ENCODE data around the gene PRXL2C. TPM values are rescaled to one million over a fixed set of nuclear protein-coding genes. Genes with fewer than 3 reads are reported as not detected.
"Not testable (repeated sequence)": the region's sequence is repeated elsewhere in the genome, so short reads cannot be mapped to it uniquely, and the experiment has no call there.

Gene PRXL2C
- polyA plus RNA-seq, 6 donors from 2014 or later, result 8.9 to 14.5 (median 10.6) TPM

GRCh38 chr9:96638606-96639364 is 16.3 kb downstream of the PRXL2C start:
- H3K9me3 Mint-ChIP-seq, result no peaks in the 10 kb centered on the region
- no peaks in the 10 kb centered on the region for H3K4me1 Mint-ChIP-seq
- DNase-seq, result no peak
- peaks cover 6 to 33% (median 8%) of the 10 kb centered on the region in 3 donors for H3K27me3 Mint-ChIP-seq
- H3K4me3 Mint-ChIP-seq, result no peak overlapping the region
- ATAC-seq (ENCODE audit: low read depth in 2 of 2), result no peak
- H3K27ac Mint-ChIP-seq, result no peak overlapping the region
- H3K36me3 Mint-ChIP-seq, result no peaks in the 10 kb centered on the region

DNA sequence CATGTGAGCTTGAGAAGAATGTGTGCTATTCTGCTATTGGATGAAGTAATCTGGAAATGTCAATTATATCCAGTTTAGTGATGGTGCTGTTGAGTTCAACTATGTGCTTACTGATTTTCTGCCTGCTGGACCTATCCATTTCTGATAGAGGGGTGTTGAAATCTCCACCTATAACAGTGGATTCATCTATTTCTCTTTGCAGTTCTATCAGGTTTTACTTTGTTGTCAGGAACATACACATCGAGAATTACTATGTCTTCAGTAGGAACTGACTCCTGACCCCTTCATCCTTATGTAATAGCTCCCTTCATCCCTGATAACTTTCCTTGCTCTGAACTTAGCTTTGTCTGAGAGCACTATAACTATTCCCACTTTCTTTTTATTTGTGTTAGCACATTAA is 18.7 kb downstream of the PRXL2C start:
- DNase-seq (no peak), ATAC-seq (ENCODE audit: low read depth in 2 of 2) (no peak)
- Mint-ChIP-seq H3K27me3 (peaks cover 16 to 37% (median 16%) of the 10 kb centered on the region in 3 donors), H3K27ac (no peak overlapping the region), H3K4me1 (no peaks in the 10 kb centered on the region), H3K36me3 (no peaks in the 10 kb centered on the region), H3K9me3 (no peaks in the 10 kb centered on the region), H3K4me3 (no peak overlapping the region)

- H3K36me3 Mint-ChIP-seq; DNase-seq; ATAC-seq (ENCODE audit: low read depth in 2 of 2); H3K27ac Mint-ChIP-seq; H3K9me3 Mint-ChIP-seq; H3K4me3 Mint-ChIP-seq; H3K4me1 Mint-ChIP-seq: not testable (repeated sequence)
- peaks cover 23 to 43% (median 25%) of the 10 kb centered on the region in 3 donors for H3K27me3 Mint-ChIP-seq
These were observed 21.5 kb downstream of the PRXL2C start for GRCh38 chr9:96633579-96633978.

- H3K4me1 Mint-ChIP-seq, result no peaks in the 10 kb centered on the region
- no peak for DNase-seq
- H3K36me3 Mint-ChIP-seq, result no peaks in the 10 kb centered on the region
- H3K27me3 Mint-ChIP-seq, result peaks cover 18 to 25% (median 19%) of the 10 kb centered on the region in 3 donors
- H3K4me3 Mint-ChIP-seq, result no peak overlapping the region
- H3K9me3 Mint-ChIP-seq, result no peaks in the 10 kb centered on the region
- no peak overlapping the region for H3K27ac Mint-ChIP-seq
- no peak for ATAC-seq (ENCODE audit: low read depth in 2 of 2)
These were observed 28.2 kb downstream of the PRXL2C start for GRCh38 chr9:96626912-96627311.

DNA sequence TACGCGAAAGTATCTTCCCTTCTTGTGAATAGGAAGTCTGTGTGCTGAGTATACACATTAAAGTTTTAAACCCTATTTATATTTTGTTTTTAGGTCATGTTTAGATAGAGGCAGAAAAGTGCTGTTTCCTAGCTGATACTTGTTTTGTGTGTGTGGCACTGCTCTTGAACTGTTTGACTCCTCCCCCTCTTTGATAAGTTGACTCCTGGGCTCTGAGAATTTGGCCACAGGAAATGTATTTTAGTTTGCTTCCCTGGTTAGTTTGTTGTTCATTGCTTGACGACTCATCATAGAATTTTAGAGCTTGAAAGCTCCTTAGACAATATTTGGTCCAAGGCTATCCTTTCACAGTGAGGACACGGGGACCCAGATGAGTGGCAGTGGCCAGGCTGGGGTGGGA is 33.5 kb downstream of the PRXL2C start:
- Mint-ChIP-seq H3K4me1 (peaks cover 3 to 15% (median 11%) of the 10 kb centered on the region in 3 donors), H3K4me3 (peak overlapping the region in 1 of 8 donors; percentile 54), H3K36me3 (no peaks in the 10 kb centered on the region), H3K27me3 (peaks cover 32 to 47% (median 34%) of the 10 kb centered on the region in 3 donors), H3K9me3 (peaks cover 0 to 5% (median 0%) of the 10 kb centered on the region in 7 donors), H3K27ac (no peak overlapping the region)
- DNase-seq (no peak), ATAC-seq (ENCODE audit: low read depth in 2 of 2) (no peak)

DNA sequence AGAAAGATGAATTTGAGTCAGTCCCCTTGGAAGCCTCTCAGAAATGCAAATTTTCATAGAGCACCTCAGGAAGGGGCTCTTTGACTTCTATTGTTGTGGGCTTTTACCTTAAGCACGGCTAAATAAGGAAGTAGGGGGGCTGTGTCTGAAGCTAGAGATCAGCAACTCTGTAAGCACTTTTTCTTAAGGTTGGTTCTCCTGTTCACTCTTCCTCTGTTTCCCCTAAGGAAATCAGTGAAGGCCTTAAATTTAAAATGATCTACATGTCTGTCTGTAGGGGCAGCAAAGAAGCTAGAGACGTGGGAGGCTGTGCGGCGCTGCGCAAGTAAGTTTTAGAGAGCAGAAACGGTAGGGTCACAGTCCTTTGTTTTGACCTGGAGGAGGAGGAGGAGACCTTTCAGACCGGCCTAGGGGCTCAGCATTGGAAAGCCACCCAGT is 34.3 kb downstream of the PRXL2C start:
- H3K27me3 Mint-ChIP-seq, result peaks cover 32 to 55% (median 34%) of the 10 kb centered on the region in 3 donors
- H3K27ac Mint-ChIP-seq, result peak overlapping the region in 2 of 6 donors; percentile 3 to 62

GRCh38 chr9:96620181-96620514 is 35.0 kb downstream of the PRXL2C start:
- Mint-ChIP-seq H3K9me3 (peaks cover 0 to 5% (median 0%) of the 10 kb centered on the region in 7 donors), H3K4me1 (peaks cover 3 to 15% (median 11%) of the 10 kb centered on the region in 3 donors), H3K4me3 (peak overlapping the region; percentile 58 to 90 (median 76)), H3K27ac (peak overlapping the region in 1 of 6 donors; percentile 26), H3K36me3 (no peaks in the 10 kb centered on the region), H3K27me3 (peaks cover 37 to 62% (median 41%) of the 10 kb centered on the region in 3 donors)
- ATAC-seq (ENCODE audit: low read depth in 2 of 2) (no peak), DNase-seq (no peak)

More for the DNA sequence above, 34.3 kb downstream of the PRXL2C start:
- no peak for DNase-seq
- Mint-ChIP-seq H3K36me3 (no peaks in the 10 kb centered on the region), H3K4me1 (peaks cover 3 to 15% (median 11%) of the 10 kb centered on the region in 3 donors), H3K9me3 (peaks cover 0 to 5% (median 0%) of the 10 kb centered on the region in 7 donors), H3K4me3 (peak overlapping the region in 7 of 8 donors; percentile 53 to 83 (median 76))
- ATAC-seq (ENCODE audit: low read depth in 2 of 2), result no peak

DNA sequence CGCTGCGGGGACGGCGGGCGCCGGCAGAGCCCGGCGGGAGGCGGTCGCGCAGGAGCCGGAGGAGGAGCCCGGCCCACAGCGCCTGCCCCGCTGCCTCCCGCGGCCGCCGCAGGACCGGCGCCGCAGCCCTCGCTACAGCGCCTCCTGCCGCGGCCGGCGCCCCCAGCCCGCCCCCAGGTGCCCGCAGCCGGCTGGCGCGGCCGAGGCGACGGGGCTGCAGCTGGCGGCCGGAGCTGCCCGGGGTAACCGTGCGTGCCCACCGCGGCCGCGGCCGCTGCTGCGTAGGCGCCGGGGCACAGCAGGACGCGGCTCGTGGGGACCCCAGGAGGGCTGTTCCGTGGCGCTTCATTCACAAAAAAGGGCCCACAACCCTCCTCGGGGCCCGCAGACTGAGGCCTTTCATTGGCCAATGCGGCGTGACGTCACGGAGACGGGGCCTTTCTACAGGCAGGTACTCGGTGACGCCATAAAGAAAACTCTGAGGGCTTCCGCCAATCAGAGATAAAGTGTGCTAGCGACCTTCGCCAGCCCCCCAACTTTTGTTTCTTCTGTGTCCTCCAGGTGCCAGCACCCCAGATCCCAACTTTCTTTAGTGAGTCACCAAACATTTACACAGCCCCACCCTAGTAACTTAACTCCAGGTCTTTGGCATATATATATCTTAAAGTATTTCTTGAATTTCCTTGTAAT is 35.5 kb downstream of the PRXL2C start, which contains the start of gene CDC14B:
CDC14B (minus strand) TSS at position 353 of the 690 bp plus-strand sequence. CDS start 465 bp downstream, outside the sequence.
- H3K27me3 Mint-ChIP-seq, result peaks cover 42 to 67% (median 44%) of the 10 kb centered on the region in 3 donors
- H3K36me3 Mint-ChIP-seq, result no peaks in the 10 kb centered on the region
- peak; percentile 77 to 79 for ATAC-seq (ENCODE audit: low read depth in 2 of 2)
- peaks cover 0 to 5% (median 0%) of the 10 kb centered on the region in 7 donors for H3K9me3 Mint-ChIP-seq
- peak; percentile 44 for DNase-seq
- peak within 1 kb of the TSS; percentile 72 to 90 (median 76) for H3K4me3 Mint-ChIP-seq
- H3K27ac Mint-ChIP-seq, result peak within 1 kb of the TSS in 2 of 6 donors; percentile 26 to 57
- peaks cover 3 to 15% (median 11%) of the 10 kb centered on the region in 3 donors for H3K4me1 Mint-ChIP-seq

- ATAC-seq (ENCODE audit: low read depth in 2 of 2), result no peak
- DNase-seq, result no peak
- H3K27ac Mint-ChIP-seq, result no peak overlapping the region
- H3K4me1 Mint-ChIP-seq, result peaks cover 3 to 15% (median 11%) of the 10 kb centered on the region in 3 donors
- H3K36me3 Mint-ChIP-seq, result no peaks in the 10 kb centered on the region
- H3K27me3 Mint-ChIP-seq, result peaks cover 43 to 70% (median 44%) of the 10 kb centered on the region in 3 donors
- peaks cover 0 to 5% (median 0%) of the 10 kb centered on the region in 7 donors for H3K9me3 Mint-ChIP-seq
- H3K4me3 Mint-ChIP-seq, result peak overlapping the region in 1 of 8 donors; percentile 74
These were observed 36.0 kb downstream of the PRXL2C start for GRCh38 chr9:96619124-96619465.

DNA sequence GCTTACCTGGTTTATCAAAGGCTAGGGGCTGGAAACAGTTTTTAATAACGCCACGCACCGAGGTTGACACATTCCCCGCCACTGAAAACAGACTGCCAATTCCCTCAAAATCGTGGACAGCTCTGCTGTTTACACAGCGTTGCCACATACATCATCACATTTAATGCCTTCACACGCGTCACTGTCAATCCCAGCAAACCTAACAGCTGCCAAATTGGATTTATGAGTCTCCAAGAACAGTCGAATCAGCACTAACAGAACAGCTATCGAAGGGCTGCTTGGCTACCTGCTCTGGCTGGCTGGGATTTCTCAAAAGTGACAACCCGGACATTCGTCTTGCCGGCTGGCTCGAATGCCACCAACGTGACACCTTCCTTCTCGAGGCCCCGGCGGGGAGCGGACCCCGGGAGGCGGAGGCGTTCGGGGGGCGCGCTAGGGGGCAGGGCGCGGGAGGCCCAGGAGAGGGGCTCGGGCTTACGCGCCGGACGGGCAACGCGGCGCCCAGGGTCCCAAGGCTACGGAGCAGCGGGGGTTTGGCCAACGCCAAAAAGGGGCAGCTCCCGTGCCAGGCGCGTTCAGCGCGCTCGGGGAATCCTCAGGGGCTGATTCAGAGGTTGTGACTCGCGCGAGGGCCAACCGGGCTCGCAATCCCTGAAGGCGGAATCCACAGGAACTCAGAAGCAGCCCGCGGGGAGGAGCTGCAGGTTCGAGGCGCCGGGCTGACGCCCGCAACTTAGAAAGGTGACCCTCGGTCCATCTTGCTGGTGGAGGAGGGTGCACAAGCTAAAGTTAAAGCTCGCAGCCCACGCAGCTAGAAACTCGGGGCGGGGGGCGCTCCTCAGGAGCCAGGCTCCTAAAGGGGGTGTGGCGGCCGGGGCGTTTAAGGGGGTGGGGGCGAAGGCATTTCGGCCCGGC is 36.7 kb downstream of the PRXL2C start:
- peaks cover 3 to 15% (median 11%) of the 10 kb centered on the region in 3 donors for H3K4me1 Mint-ChIP-seq
- peak overlapping the region in 1 of 6 donors; percentile 84 for H3K27ac Mint-ChIP-seq
- H3K9me3 Mint-ChIP-seq, result peaks cover 0 to 5% (median 0%) of the 10 kb centered on the region in 7 donors
- H3K27me3 Mint-ChIP-seq, result peaks cover 45 to 71% (median 47%) of the 10 kb centered on the region in 3 donors
- no peak for ATAC-seq (ENCODE audit: low read depth in 2 of 2)
- H3K4me3 Mint-ChIP-seq, result peak overlapping the region; percentile 53 to 85 (median 76)
- H3K36me3 Mint-ChIP-seq, result no peaks in the 10 kb centered on the region
- peak; percentile 7 for DNase-seq

GRCh38 chr9:96617439-96618185 is 37.5 kb downstream of the PRXL2C start:
- DNase-seq (no peak), ATAC-seq (ENCODE audit: low read depth in 2 of 2) (no peak)
- Mint-ChIP-seq H3K36me3 (no peaks in the 10 kb centered on the region), H3K27me3 (peaks cover 51 to 76% (median 53%) of the 10 kb centered on the region in 3 donors), H3K9me3 (peaks cover 0 to 5% (median 0%) of the 10 kb centered on the region in 7 donors), H3K4me1 (peaks cover 3 to 15% (median 11%) of the 10 kb centered on the region in 3 donors), H3K27ac (peak overlapping the region in 2 of 6 donors; percentile 15 to 84), H3K4me3 (peak overlapping the region in 6 of 8 donors; percentile 53 to 79 (median 75))

DNA sequence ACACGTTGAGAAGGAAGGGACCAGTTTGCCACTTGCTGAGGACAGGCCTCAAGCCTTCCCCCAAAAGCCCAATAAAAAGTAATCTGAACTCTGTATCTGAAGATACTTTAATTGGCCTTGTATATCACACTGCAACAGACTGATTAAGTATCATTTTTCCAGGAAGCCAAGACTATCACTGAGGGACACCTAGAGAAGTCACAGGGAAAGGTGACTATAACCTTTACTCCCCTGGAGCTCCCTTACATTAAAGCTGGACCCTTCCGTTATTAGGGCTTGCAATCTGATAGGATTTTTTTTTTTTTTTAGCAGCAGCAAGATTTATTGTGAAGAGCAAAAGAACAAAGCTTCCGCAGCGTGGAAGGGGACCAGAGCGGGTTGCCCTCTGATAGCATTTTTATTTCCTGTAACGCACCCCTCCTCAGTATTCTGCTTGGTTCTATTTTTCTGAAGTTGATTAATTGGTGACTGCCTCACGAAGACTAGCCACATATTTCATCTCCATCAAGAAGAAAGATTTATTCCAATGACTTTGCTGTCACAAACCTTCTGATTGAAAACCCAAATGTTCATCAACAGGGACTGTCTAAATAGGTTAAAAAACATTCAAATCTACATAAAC is 38.2 kb downstream of the PRXL2C start:
- Mint-ChIP-seq H3K27me3 (peaks cover 51 to 76% (median 58%) of the 10 kb centered on the region in 3 donors), H3K9me3 (peaks cover 0 to 5% (median 0%) of the 10 kb centered on the region in 7 donors), H3K27ac (no peak overlapping the region), H3K4me1 (peaks cover 3 to 15% (median 11%) of the 10 kb centered on the region in 3 donors), H3K36me3 (no peaks in the 10 kb centered on the region), H3K4me3 (peak overlapping the region in 2 of 8 donors; percentile 38 to 77)
- ATAC-seq (ENCODE audit: low read depth in 2 of 2), result no peak
- no peak for DNase-seq
